Coronary artery (tissue), 2 donors: ENCODE measurements around the gene AUNIP.
A peak's percentile ranks its signal among the peaks of the same experiment; 100 is the strongest.

Experiments used
- DNase-seq: peaks from one replicate; pipeline ENCODE4 v3.0.0-alpha.2; 2017; ENCODE audit warnings: low spot score
- H3K27ac ChIP-seq, 2 donors: fragments of 200-600 bp; sonication (generic); one replicate each; pipeline ENCODE4 v1.5.1; 2016 to 2019
- H3K4me3 ChIP-seq: fragments of 200-600 bp; sonication (generic); 2 replicates; pipeline ENCODE4 v1.5.1; 2016; ENCODE audit warnings: mild to moderate bottlenecking, moderate library complexity
- CTCF ChIP-seq: fragments of 200-600 bp; sonication (generic); IDR thresholded peaks from one replicate; pipeline ENCODE4 v1.5.1; 2019; ENCODE audit warnings: antibody characterized with exemption

Gene AUNIP

GRCh38 chr1:25896266-25896665 is 37.0 kb upstream of the AUNIP start:
- H3K27ac ChIP-seq = no peak overlapping the region
- no peak overlapping the region for H3K4me3 ChIP-seq
- DNase-seq = no peak

DNA sequence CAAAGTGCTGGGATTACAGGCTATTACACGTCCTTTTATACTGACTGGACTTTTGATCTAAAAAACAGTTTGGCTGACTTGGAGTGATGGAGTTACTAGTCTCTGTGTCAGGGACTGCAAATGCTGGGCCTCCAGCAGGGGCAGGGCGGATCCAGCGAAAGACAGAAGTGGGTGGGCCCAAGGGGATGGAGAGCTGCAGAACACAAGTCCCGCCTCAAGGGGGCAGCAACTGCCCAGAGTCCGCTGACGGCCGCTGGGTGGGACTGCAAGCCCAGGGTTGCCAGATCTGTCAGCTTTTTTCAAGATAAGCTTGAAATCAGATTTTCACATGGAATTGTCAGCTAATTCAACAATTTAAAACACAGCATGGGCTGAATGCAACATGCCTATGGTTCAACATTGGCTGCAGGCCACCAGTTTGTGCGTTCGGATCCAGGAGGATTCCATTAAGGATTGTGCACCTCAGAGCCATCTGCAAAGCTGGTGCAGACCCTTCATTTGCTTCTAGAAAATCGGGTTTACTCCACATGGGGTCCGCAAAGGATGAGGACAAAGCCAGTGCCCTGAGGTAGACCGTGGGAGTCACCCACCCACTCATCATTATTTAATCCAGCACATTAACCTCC is 36.2 kb upstream of the AUNIP start:
- TF ChIP-seq CTCF = peak; percentile 93
- Histone ChIP-seq H3K4me3 (peak overlapping the region; percentile 32), H3K27ac (peak overlapping the region in 1 of 2 donors; percentile 49)
- peak; percentile 91 for DNase-seq

More at GRCh38 chr1:25896266-25896665, 37.0 kb upstream of the AUNIP start:
- TF ChIP-seq CTCF = no peak

- H3K27ac ChIP-seq = peak overlapping the region; percentile 61 to 63
- DNase-seq = no peak
- H3K4me3 ChIP-seq = no peak overlapping the region
- no peak for TF ChIP-seq CTCF
These were observed 33.9 kb upstream of the AUNIP start for GRCh38 chr1:25893116-25893515.

- Histone ChIP-seq H3K27ac (peak overlapping the region in 1 of 2 donors; percentile 68), H3K4me3 (no peak overlapping the region)
- TF ChIP-seq CTCF = no peak
- no peak for DNase-seq
These were observed 32.3 kb upstream of the AUNIP start for GRCh38 chr1:25891606-25892005.

- no peak for TF ChIP-seq CTCF
- DNase-seq = no peak
- H3K4me3 ChIP-seq = no peak overlapping the region
- no peak overlapping the region for H3K27ac ChIP-seq
These were observed 31.2 kb upstream of the AUNIP start for GRCh38 chr1:25890239-25891034.

DNA sequence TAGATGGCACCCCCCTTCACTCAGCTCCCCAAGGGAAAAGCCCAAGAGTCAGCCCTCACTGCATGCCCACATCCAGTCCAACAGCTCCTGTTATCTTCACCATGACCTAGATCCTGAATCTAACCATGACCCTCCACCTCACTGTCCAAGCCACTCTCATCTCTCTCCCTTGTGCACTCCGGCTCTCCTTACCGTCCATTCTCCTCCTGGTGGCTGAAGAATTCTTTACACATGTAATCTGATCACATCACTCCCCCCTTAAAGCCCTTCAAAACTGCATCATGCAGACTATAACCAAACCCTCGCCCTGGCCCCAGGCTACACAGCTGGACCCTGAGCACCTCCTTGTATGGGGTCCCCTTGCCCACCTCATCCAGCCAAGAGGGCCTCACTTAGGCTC is 30.2 kb upstream of the AUNIP start:
- TF ChIP-seq CTCF = no peak
- no peak overlapping the region for H3K4me3 ChIP-seq
- DNase-seq = no peak
- H3K27ac ChIP-seq = no peak overlapping the region
